Small intestine (tissue), 4 donors: ENCODE data around the gene SBNO1. TPM values are rescaled to one million over a fixed set of nuclear protein-coding genes. Genes with fewer than 3 reads are reported as not detected.

Source experiments
- polyA plus RNA-seq, 4 donors: library from polyadenylated mRNA; stranded (reverse) in 3 of 4; unstranded in 1 of 4; fragments of 200-250 nt in 3 of 4; fragments of 120-200 nt in 1 of 4; gene quantifications; one replicate each; pipeline versions ENCODE4 v1.2.1 to v1.2.3, GENCODE V29; 2013
- donor health status: healthy with polysubstance abuse.
- donor health status: Bipolar disorder and iron deficiency.
- donor health status: healthy.

SBNO1 gene
- polyA plus RNA-seq, 4 donors = 5.1 to 19.9 (median 6.5) TPM

Other genes starting within 250 kb of the SBNO1 start
- gene PITPNM2, start 213.8 kb downstream of the SBNO1 start, polyA plus RNA-seq = 1 to 10 TPM; 2.2 to 8.0 (median 4.2) TPM
- 10 to 100 TPM in 1 of 4 donors, 1 to 10 TPM in 3; 1.6 to 16.4 (median 5.2) TPM for gene MPHOSPH9, start 131.7 kb downstream of the SBNO1 start, polyA plus RNA-seq
- gene MTRFR, start 131.4 kb downstream of the SBNO1 start, polyA plus RNA-seq = 10 to 100 TPM; 11.1 to 14.0 (median 12.4) TPM
- 10 to 100 TPM; 53.1 to 69.4 (median 58.8) TPM for gene CDK2AP1, start 93.0 kb downstream of the SBNO1 start, polyA plus RNA-seq
- 10 to 100 TPM; 14.3 to 35.1 (median 18.6) TPM for gene KMT5A, start 19.3 kb upstream of the SBNO1 start, polyA plus RNA-seq
- gene RILPL2, start 71.8 kb upstream of the SBNO1 start, polyA plus RNA-seq = 1 to 10 TPM in 3 of 4 donors, under 1 TPM in 1; 0.45 to 5.1 (median 2.0) TPM
- gene SNRNP35, start 93.3 kb upstream of the SBNO1 start, polyA plus RNA-seq = 10 to 100 TPM; 25.0 to 51.4 (median 31.8) TPM
- gene RILPL1, start 168.9 kb upstream of the SBNO1 start, polyA plus RNA-seq = 1 to 10 TPM; 1.1 to 5.5 (median 3.7) TPM
- gene TMED2, start 219.7 kb upstream of the SBNO1 start, polyA plus RNA-seq = 100 to 1,000 TPM in 2 of 4 donors, 10 to 100 TPM in 2; 37.1 to 261 (median 125) TPM
- gene DDX55, start 237.3 kb upstream of the SBNO1 start, polyA plus RNA-seq = 10 to 100 TPM in 2 of 4 donors, 1 to 10 TPM in 2; 8.3 to 34.1 (median 9.9) TPM